ENCODE results near the gene SLC37A2.

SLC37A2 gene

GRCh38 chr11:125108469-125108868 lies 45.4 kb downstream of the SLC37A2 start:
- no peak for DNase-seq (ENCODE audit: low read depth, low spot score)

- no peak for DNase-seq (ENCODE audit: low read depth, low spot score)
Observed at GRCh38 chr11:125110506-125110905, 47.4 kb downstream of the SLC37A2 start.

GRCh38 chr11:125111001-125111342 lies 47.9 kb downstream of the SLC37A2 start:
- DNase-seq (ENCODE audit: low read depth, low spot score) = no peak

GRCh38 chr11:125111343-125112207 lies 48.5 kb downstream of the SLC37A2 start, which contains the start of gene TMEM218:
TMEM218 (minus strand) TSS chr11:125111626; CDS start chr11:125102241, 9,385 bp downstream.
- peak; percentile 99 for DNase-seq (ENCODE audit: low read depth, low spot score)

- no peak for DNase-seq (ENCODE audit: low read depth, low spot score)
Observed at GRCh38 chr11:125112208-125112604, 49.1 kb downstream of the SLC37A2 start.

GRCh38 chr11:125114518-125114917 lies 51.4 kb downstream of the SLC37A2 start:
- no peak for DNase-seq (ENCODE audit: low read depth, low spot score)

GRCh38 chr11:125117429-125117828 lies 54.3 kb downstream of the SLC37A2 start:
- DNase-seq (ENCODE audit: low read depth, low spot score) = no peak

DNA sequence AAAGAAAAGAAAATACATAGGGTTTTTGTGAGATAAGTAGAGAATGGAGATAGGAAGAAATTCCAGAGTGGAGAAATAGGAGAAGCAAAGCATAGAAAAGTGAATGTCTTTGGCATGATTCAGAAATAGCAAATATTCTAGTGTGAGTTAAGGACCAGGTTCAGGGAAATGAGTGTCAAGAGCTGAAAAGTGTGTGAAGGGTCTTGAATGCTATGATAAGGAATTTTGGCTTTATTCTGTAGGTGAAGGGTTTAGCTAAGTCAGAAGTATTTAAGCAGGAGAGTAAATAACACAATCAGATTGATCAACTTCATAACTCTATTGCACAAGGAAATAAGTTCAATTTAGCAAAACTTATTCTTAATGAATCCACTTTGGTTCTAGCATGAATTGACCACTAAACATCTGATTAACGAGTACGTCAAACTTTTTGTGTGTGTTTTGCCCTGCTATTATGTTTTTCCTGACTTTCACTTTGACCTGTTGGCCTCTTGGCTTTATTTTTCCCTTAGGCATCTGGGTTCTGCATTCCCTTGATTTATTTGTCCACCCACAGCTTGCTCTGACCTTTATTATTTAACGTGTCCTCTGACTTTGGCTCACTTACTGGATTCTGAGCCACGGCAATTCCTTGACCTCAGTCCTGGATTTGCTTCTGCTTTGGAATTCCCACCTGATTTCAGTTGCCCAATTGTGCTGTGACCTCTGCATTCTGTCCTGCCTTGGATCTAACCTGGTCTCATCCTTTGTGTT lies 60.3 kb downstream of the SLC37A2 start:
- DNase-seq (ENCODE audit: low read depth, low spot score) = no peak

DNA sequence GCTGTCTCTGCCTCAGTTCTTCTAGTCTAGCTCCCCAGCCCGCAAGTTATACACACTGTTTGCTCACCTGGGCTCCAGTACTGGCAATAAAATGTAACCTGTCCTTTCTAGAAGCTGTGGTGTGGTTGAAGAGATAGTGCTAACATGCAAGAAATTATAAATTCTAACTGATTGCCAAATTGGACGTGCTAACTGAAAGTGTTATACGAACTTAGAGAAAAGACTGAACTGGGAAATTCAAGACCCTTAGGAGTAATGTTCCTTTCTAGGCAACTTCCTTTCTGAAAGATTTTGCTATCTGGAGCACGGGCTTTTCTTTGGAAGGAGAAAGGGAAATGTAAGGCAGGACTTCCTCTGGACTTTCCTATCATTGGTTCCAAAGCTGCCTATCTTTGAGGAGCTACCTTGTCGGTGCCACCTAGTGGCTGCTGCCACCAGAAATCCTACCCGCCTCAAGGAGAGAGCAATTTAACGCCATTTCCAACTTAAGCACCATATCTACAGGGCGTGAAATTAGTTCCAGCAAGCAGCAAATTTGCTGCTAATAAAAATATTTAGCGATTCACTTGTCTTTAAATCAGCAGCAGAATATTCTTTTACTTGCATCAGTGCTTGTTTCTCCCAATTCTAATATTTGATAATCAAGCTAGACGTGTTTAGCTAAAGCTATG lies 61.0 kb downstream of the SLC37A2 start:
- no peak for DNase-seq (ENCODE audit: low read depth, low spot score)

GRCh38 chr11:125124618-125124992 lies 61.5 kb downstream of the SLC37A2 start:
- no peak for DNase-seq (ENCODE audit: low read depth, low spot score)

GRCh38 chr11:125128450-125128849 lies 65.3 kb downstream of the SLC37A2 start:
- no peak for DNase-seq (ENCODE audit: low read depth, low spot score)

DNA sequence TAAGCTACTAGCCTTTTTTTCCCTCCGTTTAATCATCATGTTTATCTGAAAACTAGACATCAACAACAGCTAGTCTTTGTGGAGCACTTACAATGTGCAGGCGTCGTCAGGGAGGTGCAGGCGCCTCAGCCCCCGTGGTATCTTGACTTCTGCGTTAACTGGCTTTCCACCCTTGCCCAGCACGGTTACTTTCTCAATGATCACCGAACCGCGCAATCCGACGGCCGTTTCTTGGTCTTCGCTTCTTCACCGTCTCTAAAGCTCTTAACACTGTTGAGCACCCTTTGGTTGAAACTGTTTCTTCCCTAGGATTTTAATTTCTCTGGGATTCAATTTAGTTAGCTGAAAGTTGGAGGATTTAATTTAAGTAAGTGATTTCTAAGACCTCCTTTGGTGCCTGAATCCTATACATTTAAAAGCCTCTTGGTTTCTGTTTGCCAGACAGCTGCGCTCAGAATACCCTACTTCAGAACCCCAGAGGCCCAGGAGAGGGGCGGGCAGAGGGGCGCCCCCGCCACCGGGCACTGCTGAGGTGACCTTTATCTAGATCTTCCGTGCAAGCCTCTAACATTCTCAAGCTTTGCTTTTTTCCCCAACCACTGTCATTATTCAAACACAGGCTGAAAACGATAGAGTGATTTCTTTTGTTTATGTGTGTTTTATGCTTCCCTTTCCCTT lies 66.3 kb downstream of the SLC37A2 start:
- DNase-seq (ENCODE audit: low read depth, low spot score) = no peak

DNA sequence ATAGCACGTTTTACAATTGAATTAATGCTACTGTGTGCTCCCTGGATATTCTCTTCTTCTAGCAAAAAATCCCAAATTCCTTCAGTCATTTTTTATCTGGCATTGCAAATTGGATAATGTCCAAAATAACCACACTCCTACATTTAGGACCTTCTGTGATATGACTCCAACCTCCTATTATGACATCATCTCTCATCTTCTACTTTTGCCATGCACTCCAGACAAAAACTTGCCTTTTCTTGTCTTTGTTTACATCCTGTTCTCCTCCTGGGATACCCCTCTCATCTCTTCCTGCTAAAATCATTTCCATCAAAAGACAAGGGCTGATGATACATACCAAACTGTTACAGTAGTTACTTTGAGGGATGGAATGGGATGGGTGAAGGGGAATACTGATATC lies 69.0 kb downstream of the SLC37A2 start:
- no peak for DNase-seq (ENCODE audit: low read depth, low spot score)

GRCh38 chr11:125132596-125132995 lies 69.5 kb downstream of the SLC37A2 start:
- DNase-seq (ENCODE audit: low read depth, low spot score) = no peak

GRCh38 chr11:125136001-125136400 lies 72.9 kb downstream of the SLC37A2 start:
- DNase-seq (ENCODE audit: low read depth, low spot score) = no peak

- no peak for DNase-seq (ENCODE audit: low read depth, low spot score)
Observed at GRCh38 chr11:125138966-125139365, 75.9 kb downstream of the SLC37A2 start.

DNA sequence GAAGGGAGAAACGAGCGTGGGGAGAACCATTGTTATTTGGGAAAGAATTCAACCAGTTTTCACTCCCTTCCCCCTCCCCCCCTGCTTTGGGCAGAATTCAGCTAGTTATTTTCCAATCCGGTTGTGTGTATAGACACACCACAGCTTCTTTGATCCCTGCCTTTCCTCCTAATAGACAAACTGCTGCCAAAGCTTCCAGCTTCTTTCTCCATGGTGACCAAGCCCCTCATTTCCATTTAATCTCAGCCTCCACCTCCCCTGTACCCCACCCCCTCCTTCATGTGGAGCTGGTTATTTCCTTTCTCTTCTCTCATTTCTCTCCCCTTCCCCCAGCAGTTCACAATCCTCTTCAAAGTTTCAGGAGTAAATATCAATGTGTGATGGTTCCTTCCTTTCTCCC lies 76.7 kb downstream of the SLC37A2 start:
- no peak for DNase-seq (ENCODE audit: low read depth, low spot score)

Data from smooth muscle cell of the brain vasculature (primary cell).